Neural progenitor cell (in vitro differentiated cells): Measurements from ENCODE around the gene SAMD4A. TPM values are rescaled to one million over a fixed set of nuclear protein-coding genes. Genes with fewer than 3 reads are reported as not detected.

ENCODE experiments used
- DNase-seq: peaks from one replicate; pipeline ENCODE4 v3.0.0-alpha.2; 2016; ENCODE audit warnings: low spot score
- H2AFZ ChIP-seq: fragments of 200-600 bp; sonication (generic); replicated peaks from 2 replicates; pipeline ENCODE4 v1.6.1; 2016; ENCODE audit warnings: antibody characterized with exemption
- H3F3A ChIP-seq: fragments of 200-600 bp; sonication (generic); 2 replicates; pipeline ENCODE4 v1.6.1; 2016; ENCODE audit warnings: antibody characterized with exemption, low read depth
- H3K27ac ChIP-seq: fragments of 200-600 bp; sonication (generic); 2 replicates; pipeline ENCODE4 v1.5.1; 2016; ENCODE audit warnings: mild to moderate bottlenecking
- H3K27me3 ChIP-seq: fragments of 200-600 bp; sonication (generic); 2 replicates; pipeline ENCODE4 v1.6.1; 2016; ENCODE audit warnings: mild to moderate bottlenecking, moderate library complexity
- H3K36me3 ChIP-seq: fragments of 200-600 bp; sonication (generic); 2 replicates; pipeline ENCODE4 v1.5.1; 2016
- H3K4me1 ChIP-seq: fragments of 200-600 bp; sonication (generic); 2 replicates; pipeline ENCODE4 v1.6.1; 2016; ENCODE audit warnings: mixed run types
- H3K4me2 ChIP-seq: fragments of 200-600 bp; sonication (generic); 2 replicates; pipeline ENCODE4 v1.6.1; 2016
- H3K4me3 ChIP-seq: fragments of 200-600 bp; sonication (generic); 2 replicates; pipeline ENCODE4 v1.5.1; 2016
- H3K79me2 ChIP-seq: fragments of 200-600 bp; sonication (generic); 2 replicates; pipeline ENCODE4 v1.6.1; 2016; ENCODE audit warnings: low read depth
- H3K9ac ChIP-seq: fragments of 200-600 bp; sonication (generic); 2 replicates; pipeline ENCODE4 v1.6.1; 2016
- H3K9me3 ChIP-seq: fragments of 200-600 bp; sonication (generic); 2 replicates; pipeline ENCODE4 v1.5.1; 2016; ENCODE audit warnings: low read depth
- H4K20me1 ChIP-seq: fragments of 200-600 bp; sonication (generic); 2 replicates; pipeline ENCODE4 v1.6.1; 2016; ENCODE audit warnings: low read depth
- H3K27ac Mint-ChIP-seq: 3 replicates; pipeline ENCODE4 v1.8.0; 2021; ENCODE audit warnings: mixed read lengths
- H3K27me3 Mint-ChIP-seq: 2 replicates; pipeline ENCODE4 v1.8.0; 2022; ENCODE audit warnings: low read depth, mild to moderate bottlenecking, inconsistent platforms, moderate library complexity, mixed read lengths; ENCODE audit not compliant: insufficient read depth
- H3K36me3 Mint-ChIP-seq: 3 replicates; pipeline ENCODE4 v1.8.0; 2021; ENCODE audit warnings: mixed read lengths
- H3K4me1 Mint-ChIP-seq: 3 replicates; pipeline ENCODE4 v1.8.0; 2021; ENCODE audit warnings: mixed read lengths
- H3K4me3 Mint-ChIP-seq: 3 replicates; pipeline ENCODE4 v1.8.0; 2021; ENCODE audit warnings: mild to moderate bottlenecking, moderate library complexity, mixed read lengths
- H3K9me3 Mint-ChIP-seq: 3 replicates; pipeline ENCODE4 v1.8.0; 2020; ENCODE audit warnings: mixed read lengths
- CTCF ChIP-seq: fragments of 200-600 bp; sonication (generic); IDR thresholded peaks from 2 replicates; pipeline ENCODE4 v1.5.1; 2017; ENCODE audit warnings: antibody characterized with exemption, mild to moderate bottlenecking
- EZH2 ChIP-seq: fragments of 200-600 bp; sonication (generic); IDR thresholded peaks from 2 replicates; pipeline ENCODE4 v1.6.1; 2017; ENCODE audit warnings: antibody characterized with exemption, mild to moderate bottlenecking, moderate library complexity
- EZH2phosphoT487 ChIP-seq: fragments of 200-600 bp; sonication (generic); IDR thresholded peaks from 2 replicates; pipeline ENCODE4 v1.6.1; 2017; ENCODE audit warnings: antibody characterized with exemption
- total RNA-seq: library from RNA; depleted of rRNA; stranded (reverse); fragments of >200 nt; gene quantifications from 2 replicates; pipeline ENCODE4 v1.2.3, GENCODE V29; 2015; ENCODE audit warnings: low replicate concordance

SAMD4A gene
- total RNA-seq, 1 donor from 2014 or later, result 4.3 TPM

GRCh38 chr14:54769951-54770863 is 203.3 kb downstream of the SAMD4A start:
- H3K36me3 ChIP-seq, result no peaks in the 10 kb centered on the region
- TF ChIP-seq CTCF, result no peak
- no peak for TF ChIP-seq EZH2
- TF ChIP-seq EZH2phosphoT487, result no peak
- Mint-ChIP-seq H3K27me3 (no peaks in the 10 kb centered on the region), H3K4me3 (no peak overlapping the region), H3K36me3 (peaks cover 10% of the 10 kb centered on the region), H3K27ac (no peak overlapping the region), H3K9me3 (no peaks in the 10 kb centered on the region), H3K4me1 (peaks cover 20% of the 10 kb centered on the region)
- H3K27me3 ChIP-seq, result no peaks in the 10 kb centered on the region
- no peak overlapping the region for H3K9ac ChIP-seq
- no peak overlapping the region for H3K4me3 ChIP-seq
- no peaks in the 10 kb centered on the region for H3K79me2 ChIP-seq
- no peaks in the 10 kb centered on the region for H3K9me3 ChIP-seq
- no peak for DNase-seq
- peaks cover 7% of the 10 kb centered on the region for H3K4me1 ChIP-seq
- no peak overlapping the region for H3K4me2 ChIP-seq
- H4K20me1 ChIP-seq, result no peaks in the 10 kb centered on the region
- H3F3A ChIP-seq, result peaks cover 14% of the 10 kb centered on the region
- H3K27ac ChIP-seq, result no peak overlapping the region
- no peak overlapping the region for H2AFZ ChIP-seq

GRCh38 chr14:54771411-54772027 is 204.6 kb downstream of the SAMD4A start:
- no peaks in the 10 kb centered on the region for H4K20me1 ChIP-seq
- H3K4me2 ChIP-seq, result no peak overlapping the region
- no peak overlapping the region for H3K27ac Mint-ChIP-seq
- no peaks in the 10 kb centered on the region for H3K27me3 Mint-ChIP-seq
- no peak overlapping the region for H3K27ac ChIP-seq
- no peak overlapping the region for H3K9ac ChIP-seq
- H3K4me3 Mint-ChIP-seq, result no peak overlapping the region
- no peak for DNase-seq
- peaks cover 20% of the 10 kb centered on the region for H3K4me1 Mint-ChIP-seq
- no peaks in the 10 kb centered on the region for H3K36me3 ChIP-seq
- no peaks in the 10 kb centered on the region for H3K9me3 Mint-ChIP-seq
- TF ChIP-seq EZH2phosphoT487, result no peak
- TF ChIP-seq CTCF, result no peak
- H3K9me3 ChIP-seq, result no peaks in the 10 kb centered on the region
- no peaks in the 10 kb centered on the region for H3K79me2 ChIP-seq
- peaks cover 8% of the 10 kb centered on the region for H3F3A ChIP-seq
- H2AFZ ChIP-seq, result no peak overlapping the region
- H3K36me3 Mint-ChIP-seq, result peaks cover 4% of the 10 kb centered on the region
- H3K4me1 ChIP-seq, result no peaks in the 10 kb centered on the region
- no peaks in the 10 kb centered on the region for H3K27me3 ChIP-seq
- no peak overlapping the region for H3K4me3 ChIP-seq

DNA sequence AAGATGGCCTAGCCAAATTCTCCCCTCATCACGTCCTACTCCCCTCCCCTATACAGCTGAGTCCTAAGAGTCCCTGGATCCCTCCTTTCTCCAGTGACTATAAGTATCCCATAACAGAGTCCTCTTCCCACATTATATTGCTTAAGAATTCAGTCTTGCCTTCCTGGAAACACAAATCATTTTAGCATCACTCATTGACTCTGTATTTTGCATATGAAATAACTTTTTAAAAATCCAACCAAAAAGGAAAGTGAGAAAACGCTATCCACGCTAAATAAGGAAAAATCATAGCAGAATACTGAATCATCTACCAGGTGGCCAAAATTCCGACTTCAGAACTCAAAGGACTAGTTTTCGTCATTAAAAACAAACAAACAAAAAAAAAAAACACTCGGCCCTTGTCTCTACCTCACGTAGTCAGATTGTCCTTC is 205.5 kb downstream of the SAMD4A start:
- Histone ChIP-seq H3K4me1 (no peaks in the 10 kb centered on the region), H3K4me2 (no peak overlapping the region), H3F3A (peaks cover 8% of the 10 kb centered on the region), H3K27ac (no peak overlapping the region), H3K36me3 (no peaks in the 10 kb centered on the region), H3K9me3 (no peaks in the 10 kb centered on the region), H3K27me3 (no peaks in the 10 kb centered on the region), H4K20me1 (no peaks in the 10 kb centered on the region), H3K79me2 (no peaks in the 10 kb centered on the region), H2AFZ (no peak overlapping the region), H3K9ac (no peak overlapping the region), H3K4me3 (no peak overlapping the region)
- peaks cover 20% of the 10 kb centered on the region for H3K4me1 Mint-ChIP-seq
- no peaks in the 10 kb centered on the region for H3K36me3 Mint-ChIP-seq
- no peaks in the 10 kb centered on the region for H3K9me3 Mint-ChIP-seq
- no peak for TF ChIP-seq EZH2phosphoT487
- TF ChIP-seq CTCF, result no peak
- TF ChIP-seq EZH2, result no peak
- H3K4me3 Mint-ChIP-seq, result no peak overlapping the region
- H3K27me3 Mint-ChIP-seq, result no peaks in the 10 kb centered on the region
- no peak overlapping the region for H3K27ac Mint-ChIP-seq
- no peak for DNase-seq
